Activated gamma-delta T cell (primary cell): ENCODE measurements around the gene PARP3.

ENCODE experiments used
- DNase-seq: peaks from one replicate; lab custom pipeline; 2025; lab: John Stamatoyannopoulos, UW

PARP3 gene

GRCh38 chr3:51934139-51934850 lies 7.9 kb upstream of the PARP3 start:
- DNase-seq: no peak

- no peak for DNase-seq
These were observed 6.9 kb upstream of the PARP3 start for GRCh38 chr3:51934991-51935885.

- DNase-seq: no peak
These were observed 6.0 kb upstream of the PARP3 start for GRCh38 chr3:51935886-51936755.

- DNase-seq: no peak
These were observed 5.1 kb upstream of the PARP3 start for GRCh38 chr3:51937014-51937413.

- no peak for DNase-seq
These were observed 4.3 kb upstream of the PARP3 start for GRCh38 chr3:51937611-51938450.

GRCh38 chr3:51938780-51939425 lies 3.3 kb upstream of the PARP3 start:
- DNase-seq: no peak

- no peak for DNase-seq
These were observed 1.3 kb upstream of the PARP3 start for GRCh38 chr3:51940648-51941462.

GRCh38 chr3:51941463-51941797 lies 733 bp upstream of the PARP3 start:
- no peak for DNase-seq

- no peak for DNase-seq
These were observed 664 bp downstream of the PARP3 start for GRCh38 chr3:51942603-51943450.

- no peak for DNase-seq
These were observed 1.6 kb downstream of the PARP3 start for GRCh38 chr3:51943451-51944391.

GRCh38 chr3:51944451-51945021 lies 2.4 kb downstream of the PARP3 start:
- no peak for DNase-seq

GRCh38 chr3:51945031-51945840 lies 3.1 kb downstream of the PARP3 start:
- DNase-seq: no peak

GRCh38 chr3:51945926-51946705 lies 4.0 kb downstream of the PARP3 start:
- DNase-seq: no peak

- DNase-seq: no peak
These were observed 4.6 kb downstream of the PARP3 start for GRCh38 chr3:51946796-51947195.

- no peak for DNase-seq
These were observed 5.2 kb downstream of the PARP3 start for GRCh38 chr3:51947215-51947900.
